GM12872 (cell line): ENCODE results near the gene NCAM1.

Experiments used
- CTCF ChIP-seq: IDR thresholded peaks from 3 replicates; pipeline ENCODE4 v1.5.1; 2011; ENCODE audit warnings: low read depth, mild to moderate bottlenecking, low read length, moderate library complexity; ENCODE audit not compliant: insufficient read depth

NCAM1 gene

GRCh38 chr11:113270080-113270479 is 308.9 kb downstream of the NCAM1 start:
- no peak for TF ChIP-seq CTCF

- TF ChIP-seq CTCF: no peak
Observed at GRCh38 chr11:113271551-113272245, 310.5 kb downstream of the NCAM1 start.

DNA sequence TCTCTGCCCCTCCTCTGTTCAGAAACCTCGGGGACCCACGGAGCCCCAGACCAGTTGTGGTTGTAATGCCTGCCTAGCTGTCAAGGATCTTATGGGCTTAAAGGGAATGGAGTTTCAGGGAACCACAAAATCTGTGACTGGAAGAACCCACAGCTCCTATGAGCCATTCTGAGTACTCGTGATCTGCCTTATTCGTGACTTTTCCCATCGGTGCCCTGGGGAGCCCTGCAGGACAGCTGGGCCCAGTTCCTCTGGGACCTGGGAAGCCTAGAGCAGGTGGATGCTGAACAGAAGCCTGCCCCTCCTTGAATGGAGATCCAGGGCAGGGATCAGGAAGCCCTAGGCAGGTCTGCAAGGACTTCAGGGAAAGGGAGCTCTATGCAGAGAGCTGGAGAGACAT is 311.1 kb downstream of the NCAM1 start:
- no peak for TF ChIP-seq CTCF

GRCh38 chr11:113272927-113273615 is 311.9 kb downstream of the NCAM1 start:
- TF ChIP-seq CTCF: no peak

DNA sequence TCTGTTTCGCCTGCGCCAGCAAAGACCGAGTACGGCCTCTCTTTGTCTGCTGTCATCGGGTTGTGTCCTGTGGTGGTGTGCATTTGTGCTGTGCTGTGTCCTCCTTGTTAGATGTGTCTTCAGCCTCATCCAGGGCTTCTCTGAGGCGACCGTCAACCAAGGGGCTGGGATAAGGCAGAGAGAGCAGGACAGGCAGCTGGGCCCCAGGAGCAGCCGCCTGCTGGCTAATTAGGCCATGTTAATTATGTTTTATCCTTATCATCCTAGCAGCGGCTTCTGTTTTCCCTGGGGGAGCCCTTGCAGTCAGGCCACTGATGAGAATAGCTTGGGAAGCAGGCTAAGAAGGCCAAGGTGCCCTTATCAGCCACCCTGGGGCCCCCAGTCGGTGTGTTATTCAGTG is 312.5 kb downstream of the NCAM1 start:
- TF ChIP-seq CTCF: no peak

DNA sequence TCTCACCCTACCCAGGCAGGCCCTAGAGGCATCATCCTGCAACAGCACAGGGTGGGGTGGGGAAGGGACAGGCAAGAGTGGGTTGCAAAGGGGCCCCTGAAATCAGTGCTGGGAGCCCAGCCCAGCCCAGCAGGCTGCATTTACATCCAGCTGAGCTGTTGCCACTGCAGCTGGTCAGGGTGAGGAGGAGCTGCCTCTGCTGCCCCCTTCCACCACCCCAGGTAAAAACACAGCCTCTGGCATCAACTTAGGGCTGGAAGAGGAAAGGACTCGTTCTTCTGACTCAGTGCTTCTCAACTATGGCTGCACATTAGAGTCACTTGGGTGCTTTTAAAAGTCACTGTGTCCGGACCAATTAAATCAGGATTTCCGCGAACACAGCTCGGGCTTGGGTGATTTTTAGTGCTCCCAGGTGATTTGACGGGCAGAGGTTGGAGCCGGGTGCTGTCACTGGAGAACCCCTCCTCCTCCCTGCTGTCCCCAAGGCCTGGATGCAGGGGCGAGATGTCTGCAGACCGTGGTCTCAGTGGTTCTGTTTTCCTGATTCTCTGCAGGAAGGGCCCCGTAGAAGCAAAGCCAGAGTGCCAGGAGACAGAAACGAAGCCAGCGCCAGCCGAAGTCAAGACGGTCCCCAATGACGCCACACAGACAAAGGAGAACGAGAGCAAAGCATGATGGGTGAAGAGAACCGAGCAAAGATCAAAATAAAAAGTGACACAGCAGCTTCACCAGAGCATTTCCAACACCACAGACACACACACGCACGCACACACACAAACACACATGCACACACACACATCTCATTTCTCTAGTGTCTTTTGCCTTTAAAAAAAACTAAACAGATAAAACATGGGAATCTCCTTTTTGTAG is 313.7 kb downstream of the NCAM1 start:
- TF ChIP-seq CTCF: peak; percentile 20; the same call in 1 of the 3 replicates

DNA sequence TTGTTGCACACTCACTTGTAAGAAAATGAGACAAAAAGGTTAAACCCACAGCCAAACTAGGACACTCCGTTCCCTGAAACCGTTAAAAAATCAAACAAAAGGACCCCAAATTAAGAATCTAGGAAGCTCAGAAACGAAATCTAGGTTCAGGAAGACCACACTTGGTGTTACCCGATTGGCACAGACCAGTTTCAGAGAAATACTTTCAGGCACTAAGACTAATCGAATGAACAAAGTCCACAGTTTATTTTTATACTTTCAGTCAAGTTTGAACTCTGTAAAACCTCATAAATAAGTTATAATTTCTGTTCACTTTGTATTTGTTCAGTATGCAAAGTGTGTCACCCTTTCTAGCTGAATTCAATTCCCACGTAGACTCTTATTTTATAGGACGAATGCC is 314.4 kb downstream of the NCAM1 start:
- no peak for TF ChIP-seq CTCF
